Central memory CD8-positive, alpha-beta T cell (primary cell): ENCODE results near the gene GGT1.
"Not testable (repeated sequence)": the region's sequence is repeated elsewhere in the genome, so short reads cannot be mapped to it uniquely, and the experiment has no call there.

Experiments
- ATAC-seq: fragments of 150-1000 bp; cut with Tn5 transposase; replicated peaks from 2 replicates; pipeline ENCODE4 v1.10.0; 2022; ENCODE audit warnings: mild to moderate bottlenecking, moderate FRiP score, moderate number of reproducible peaks; ENCODE audit not compliant: poor library complexity, severe bottlenecking; ENCODE audit errors: extremely low read depth
- DNase-seq, 2 donors: peaks; one replicate each; pipeline ENCODE4 v3.0.0; 2021; ENCODE audit warnings: low spot score in 2 of 2
- H3K27ac Mint-ChIP-seq: one replicate; pipeline ENCODE4 v1.8.0; 2022; ENCODE audit warnings: low read depth, mild to moderate bottlenecking, moderate library complexity, mixed read lengths
- H3K27me3 Mint-ChIP-seq: one replicate; pipeline ENCODE4 v1.8.0; 2022; ENCODE audit warnings: mixed read lengths
- H3K36me3 Mint-ChIP-seq: one replicate; pipeline ENCODE4 v1.8.0; 2022; ENCODE audit warnings: mild to moderate bottlenecking, moderate library complexity, mixed read lengths; ENCODE audit not compliant: insufficient read depth
- H3K4me1 Mint-ChIP-seq: one replicate; pipeline ENCODE4 v1.8.0; 2022; ENCODE audit warnings: mixed read lengths
- H3K4me3 Mint-ChIP-seq: one replicate; pipeline ENCODE4 v1.8.0; 2022; ENCODE audit warnings: mild to moderate bottlenecking, moderate library complexity, mixed read lengths
- H3K9me3 Mint-ChIP-seq: one replicate; pipeline ENCODE4 v1.8.0; 2022; ENCODE audit warnings: mixed read lengths

The GGT1 gene

DNA sequence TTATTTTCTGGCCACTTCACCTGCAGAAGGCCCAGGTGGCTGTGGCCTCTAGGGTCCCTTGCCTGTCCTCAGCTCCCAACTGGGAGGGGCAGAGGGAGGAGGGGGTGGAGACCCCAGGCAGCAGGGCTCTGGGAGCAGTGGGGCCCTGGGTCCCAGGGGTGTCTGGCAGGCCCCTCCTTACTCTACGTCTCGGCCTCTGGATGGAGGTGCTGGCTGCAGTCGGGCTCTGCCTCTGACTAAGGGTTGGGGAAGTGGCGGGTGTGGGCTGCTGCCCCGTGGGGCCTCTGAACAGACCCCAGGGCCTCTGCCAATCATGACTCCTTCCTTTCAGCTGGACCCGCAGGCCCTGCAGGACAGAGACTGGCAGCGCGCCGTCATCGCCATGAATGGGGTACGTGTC, 41.4 kb downstream of the GGT1 start:
- ATAC-seq, H3K36me3 Mint-ChIP-seq, H3K27ac Mint-ChIP-seq, H3K4me1 Mint-ChIP-seq, H3K4me3 Mint-ChIP-seq, H3K9me3 Mint-ChIP-seq, DNase-seq, H3K27me3 Mint-ChIP-seq: not testable (repeated sequence)

DNA sequence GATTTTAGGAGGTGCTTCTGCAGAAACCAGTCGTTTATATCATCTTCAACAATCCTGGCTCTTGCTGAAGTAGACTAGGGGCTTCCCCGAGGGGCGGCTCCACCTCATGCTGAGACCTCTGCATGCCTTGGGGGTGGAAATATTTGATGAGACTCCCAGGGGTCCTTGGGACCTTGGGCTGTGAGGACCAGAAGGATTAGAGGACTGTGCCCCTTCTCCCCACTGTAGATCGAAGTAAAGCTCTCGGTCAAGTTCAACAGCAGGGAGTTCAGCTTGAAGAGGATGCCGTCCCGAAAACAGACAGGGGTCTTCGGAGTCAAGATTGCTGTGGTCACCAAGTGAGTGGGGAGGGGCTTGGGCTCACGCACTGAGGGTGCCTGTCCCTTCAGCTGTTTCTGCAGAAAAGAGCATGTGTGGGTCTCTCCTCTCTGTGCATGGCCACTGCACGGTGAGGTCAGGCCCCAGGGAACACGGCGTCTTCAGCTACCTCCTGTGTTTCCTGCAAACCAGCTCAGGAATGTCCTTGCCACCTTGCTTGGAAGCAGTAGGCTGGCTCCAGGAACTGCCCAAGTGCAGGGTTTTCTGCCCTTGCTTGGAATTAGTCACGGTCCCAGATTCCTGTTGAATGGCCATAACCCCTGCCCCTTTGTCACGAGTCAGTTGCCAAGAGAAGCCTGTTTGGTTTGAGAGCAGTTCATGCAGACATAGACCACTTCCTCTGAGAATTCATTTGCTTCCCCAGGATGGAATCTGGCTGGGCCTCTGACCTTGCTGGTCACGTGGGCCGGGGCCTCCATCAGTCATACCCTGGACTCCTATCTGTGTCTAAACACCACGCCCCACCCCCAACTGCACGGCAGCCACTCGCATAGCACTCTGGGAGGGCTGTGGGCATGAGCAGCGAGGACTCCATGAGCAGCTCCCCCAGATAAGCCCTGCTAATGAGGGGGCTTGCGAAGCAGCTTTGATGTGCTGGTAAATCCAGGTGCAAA, 42.7 kb downstream of the GGT1 start:
- not testable (repeated sequence) for H3K27ac Mint-ChIP-seq, H3K9me3 Mint-ChIP-seq, H3K36me3 Mint-ChIP-seq, H3K4me3 Mint-ChIP-seq, ATAC-seq, DNase-seq, H3K27me3 Mint-ChIP-seq, H3K4me1 Mint-ChIP-seq

DNA sequence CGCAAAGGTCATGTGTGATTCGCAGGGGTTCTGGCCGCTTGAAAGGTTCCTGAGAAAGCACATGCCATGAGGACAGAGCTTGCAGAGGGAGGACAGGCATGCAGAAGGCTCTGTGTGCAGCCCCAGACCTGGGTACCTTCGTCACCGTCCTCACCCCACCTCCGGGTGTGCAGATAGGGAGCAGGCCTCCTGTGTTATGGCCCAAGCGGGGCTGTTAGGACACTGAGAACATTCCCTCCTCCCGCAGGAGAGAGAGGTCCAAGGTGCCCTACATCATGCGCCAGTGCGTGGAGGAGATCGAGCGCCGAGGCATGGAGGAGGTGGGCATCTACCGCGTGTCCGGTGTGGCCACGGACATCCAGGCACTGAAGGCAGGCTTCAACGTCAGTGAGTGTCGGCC, 43.8 kb downstream of the GGT1 start:
- H3K4me3 Mint-ChIP-seq, ATAC-seq, H3K4me1 Mint-ChIP-seq, H3K27ac Mint-ChIP-seq, DNase-seq, H3K36me3 Mint-ChIP-seq, H3K27me3 Mint-ChIP-seq, H3K9me3 Mint-ChIP-seq: not testable (repeated sequence)

DNA sequence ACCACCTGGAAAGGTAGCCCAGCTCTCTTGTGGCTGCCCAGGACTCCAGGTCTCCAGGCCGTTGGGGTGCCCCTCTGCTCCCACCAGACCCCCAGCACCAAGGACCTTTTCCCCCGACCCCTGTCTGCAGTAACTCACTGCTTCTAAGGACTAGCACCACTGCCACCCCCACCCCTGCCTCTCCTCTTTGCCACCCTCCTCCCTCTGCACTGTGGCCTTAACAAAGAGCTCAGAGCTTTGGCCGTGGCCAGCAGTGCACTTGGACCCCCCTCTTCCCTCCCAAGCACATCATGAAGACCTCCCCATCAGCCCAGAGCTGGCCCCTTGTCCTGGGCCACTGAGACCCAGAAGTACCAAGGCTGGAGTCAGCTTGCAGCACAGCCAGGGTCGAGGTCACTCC, 46.4 kb downstream of the GGT1 start:
- not testable (repeated sequence) for H3K4me3 Mint-ChIP-seq, H3K27me3 Mint-ChIP-seq, H3K9me3 Mint-ChIP-seq, DNase-seq, H3K4me1 Mint-ChIP-seq, ATAC-seq, H3K27ac Mint-ChIP-seq, H3K36me3 Mint-ChIP-seq

DNA sequence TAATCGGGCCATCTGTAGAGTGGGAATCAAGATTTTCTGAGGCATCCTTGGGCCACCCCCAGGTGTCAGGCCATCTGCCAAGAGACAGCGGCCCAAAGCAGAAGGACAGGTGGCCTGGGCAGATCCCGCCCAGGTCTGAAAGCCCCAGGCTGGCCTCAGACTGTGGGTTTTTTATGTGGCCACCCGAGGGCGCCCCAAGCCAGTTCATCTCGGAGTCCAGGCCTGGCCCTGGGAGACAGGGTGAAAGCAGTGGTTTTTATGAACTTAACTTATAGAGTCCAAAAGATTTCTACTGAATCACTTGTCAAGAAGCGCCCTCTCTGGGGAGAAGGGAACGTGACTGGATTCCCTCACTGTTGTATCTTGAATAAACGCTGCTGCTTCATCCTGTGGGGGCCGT, 47.9 kb downstream of the GGT1 start:
- peak in 1 of 2 donors; percentile 40 for DNase-seq
- not testable (repeated sequence) for H3K4me1 Mint-ChIP-seq, H3K27me3 Mint-ChIP-seq, H3K4me3 Mint-ChIP-seq, H3K27ac Mint-ChIP-seq, ATAC-seq, H3K9me3 Mint-ChIP-seq, H3K36me3 Mint-ChIP-seq

DNA sequence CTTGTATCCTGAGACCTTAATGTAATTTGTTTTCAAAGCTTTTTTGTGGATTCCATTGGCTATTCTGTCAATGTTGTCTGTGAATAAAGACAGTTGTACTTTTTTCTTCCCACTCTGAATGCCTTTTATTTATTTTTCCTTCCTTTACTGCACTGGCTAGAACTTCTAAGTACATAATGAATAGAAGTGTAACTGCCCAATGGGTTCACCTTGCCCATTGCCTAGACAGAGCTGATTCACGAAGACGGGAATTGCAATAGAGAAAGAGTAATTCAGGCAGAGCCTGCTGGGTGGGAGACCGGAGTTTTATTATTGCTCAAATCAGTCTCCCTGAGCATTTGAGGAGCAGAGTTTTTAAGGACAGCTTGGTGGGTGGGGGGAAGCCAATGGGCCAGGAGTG, 62.4 kb downstream of the GGT1 start:
- not testable (repeated sequence) for H3K27ac Mint-ChIP-seq, H3K4me3 Mint-ChIP-seq

DNA sequence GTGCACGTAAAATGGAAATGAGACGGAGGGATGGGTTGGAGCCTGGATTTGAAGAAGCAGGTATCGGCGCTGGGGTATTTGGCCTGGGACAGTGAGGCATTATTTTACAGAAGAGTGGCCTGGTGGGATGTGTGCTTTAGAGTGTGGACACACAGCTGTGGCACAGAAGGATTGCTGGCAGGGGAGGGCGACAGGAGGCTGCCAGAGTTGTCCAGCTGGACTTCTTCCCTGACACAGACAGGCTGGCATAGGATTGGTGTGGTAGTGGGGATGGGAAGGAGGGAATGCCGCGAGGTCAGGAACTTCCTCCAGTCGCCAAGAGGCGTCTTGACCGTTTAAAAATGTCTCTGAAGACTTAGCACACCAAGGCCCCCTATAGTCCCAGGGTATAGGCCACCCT, 64.9 kb downstream of the GGT1 start:
- peaks cover 23% of the 10 kb centered on the region for H3K27me3 Mint-ChIP-seq
- not testable (repeated sequence) for ATAC-seq, H3K4me3 Mint-ChIP-seq, H3K4me1 Mint-ChIP-seq, DNase-seq, H3K27ac Mint-ChIP-seq, H3K36me3 Mint-ChIP-seq, H3K9me3 Mint-ChIP-seq

More for the DNA sequence above, 62.4 kb downstream of the GGT1 start:
- not testable (repeated sequence) for H3K4me1 Mint-ChIP-seq, DNase-seq, H3K36me3 Mint-ChIP-seq, H3K9me3 Mint-ChIP-seq, ATAC-seq
- H3K27me3 Mint-ChIP-seq, result peaks cover 16% of the 10 kb centered on the region

DNA sequence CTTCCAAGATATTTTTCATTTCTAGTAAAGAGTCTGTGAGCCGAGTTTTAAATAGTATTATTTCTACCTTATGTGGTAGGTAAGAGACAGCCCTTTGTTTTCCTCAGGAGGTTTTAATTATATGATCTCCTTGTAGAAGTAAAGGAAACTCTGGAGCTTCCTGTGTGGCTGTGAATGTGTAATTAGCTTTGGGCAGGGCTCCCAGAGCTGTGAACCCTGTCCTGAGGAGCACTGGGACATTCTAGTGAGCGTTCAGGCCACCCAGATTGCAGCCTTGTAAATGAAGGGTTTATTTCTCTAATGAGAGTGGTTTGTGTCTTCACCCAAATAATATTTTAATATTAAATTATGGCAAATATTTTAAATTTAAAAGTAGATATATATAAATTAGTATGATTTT, 69.5 kb downstream of the GGT1 start:
- H3K4me3 Mint-ChIP-seq, H3K36me3 Mint-ChIP-seq, H3K27ac Mint-ChIP-seq, DNase-seq, ATAC-seq, H3K9me3 Mint-ChIP-seq, H3K4me1 Mint-ChIP-seq: not testable (repeated sequence)
- peaks cover 19% of the 10 kb centered on the region for H3K27me3 Mint-ChIP-seq
